Spleen (tissue), 7 donors: ENCODE measurements around the gene R3HDM1.

ENCODE experiments used
- CTCF ChIP-seq, 11 experiments: fragments of 200-600 bp in 7 of 11; fragments of 450-650 bp in 4 of 11; sonication (generic) in 4 of 11; IDR thresholded peaks in 8 of 11; conservative IDR thresholded peaks in 3 of 11; 1 replicate in 7 of 11; 2 replicates in 4 of 11; pipeline versions ENCODE4 v1.4.0 to v1.8.0; 2016 to 2021; ENCODE audit warnings: antibody characterized with exemption in 11 of 11, inconsistent platforms in 4 of 11, mild to moderate bottlenecking in 1 of 11
- POLR2A ChIP-seq, 3 donors: fragments of 450-650 bp; IDR thresholded peaks; one replicate each; pipeline ENCODE4 v1.5.1; 2017; ENCODE audit warnings: antibody characterized with exemption in 3 of 3, mild to moderate bottlenecking in 1 of 3
- POLR2AphosphoS5 ChIP-seq, 3 donors: sonication (generic); formaldehyde crosslinking; IDR thresholded peaks; one replicate each; pipeline ENCODE4 v1.5.1; 2017; ENCODE audit warnings: antibody characterized with exemption in 3 of 3
- donor health status: DM: no; HTN: no; CAD: no; lungs with moderate emphysema.
- donor health status: DM: no; HTN: no; CAD: no.
- donor health status: DM: no; HTN: no; CAD: no.

- TF ChIP-seq POLR2A (IDR thresholded peaks at IDR 0.05): no peak
- no peak for TF ChIP-seq CTCF (IDR thresholded peaks at IDR 0.05 in 8 of 11, conservative IDR thresholded peaks at IDR 0.05 in 3 of 11)
- no peak for TF ChIP-seq POLR2AphosphoS5 (IDR thresholded peaks at IDR 0.05)
Observed at GRCh38 chr2:135590619-135591260, 59.5 kb downstream of the R3HDM1 start.
